NCI-H2029 (cell line): Measurements from ENCODE around the gene NCKAP5L.
"Not testable (repeated sequence)": the region's sequence is repeated elsewhere in the genome, so short reads cannot be mapped to it uniquely, and the experiment has no call there.

Experiments
- DNase-seq: peaks from one replicate; lab custom pipeline; 2025; lab: John Stamatoyannopoulos, UW

Gene NCKAP5L

DNA sequence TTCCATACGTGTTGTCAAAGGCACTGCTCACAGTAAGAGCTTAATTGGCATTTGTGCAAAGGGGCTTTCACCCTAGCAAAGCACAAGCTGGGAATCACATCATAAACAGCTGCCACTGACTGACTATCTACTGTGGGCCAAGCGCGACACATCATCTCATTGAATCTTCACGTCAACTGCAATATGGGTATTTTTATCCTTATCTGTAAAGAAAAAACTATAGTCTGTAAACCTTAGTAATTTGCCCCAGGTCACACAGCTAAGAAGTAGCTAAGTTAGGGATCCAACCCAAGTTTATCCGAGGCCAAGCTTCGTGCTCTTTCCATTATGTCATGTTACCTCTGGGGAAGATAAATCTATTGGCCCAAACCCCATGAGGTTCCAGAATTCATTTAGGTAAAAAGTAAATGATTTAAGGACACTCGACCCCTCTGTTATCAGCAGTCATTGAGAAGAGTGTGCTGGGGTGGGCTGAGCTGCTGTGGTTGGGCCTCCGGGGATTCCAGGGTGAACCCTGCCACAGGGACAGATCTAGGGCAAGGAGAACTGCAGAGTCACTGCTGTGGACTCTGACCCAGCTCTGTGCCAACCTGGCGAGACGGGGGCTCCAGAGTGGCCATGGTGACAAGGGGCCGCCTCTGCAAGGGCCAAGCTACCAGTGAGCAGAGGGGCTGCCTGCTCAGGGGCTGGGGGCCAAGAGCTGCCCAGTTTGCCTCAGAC is 27.6 kb downstream of the NCKAP5L start:
- DNase-seq = no peak

DNA sequence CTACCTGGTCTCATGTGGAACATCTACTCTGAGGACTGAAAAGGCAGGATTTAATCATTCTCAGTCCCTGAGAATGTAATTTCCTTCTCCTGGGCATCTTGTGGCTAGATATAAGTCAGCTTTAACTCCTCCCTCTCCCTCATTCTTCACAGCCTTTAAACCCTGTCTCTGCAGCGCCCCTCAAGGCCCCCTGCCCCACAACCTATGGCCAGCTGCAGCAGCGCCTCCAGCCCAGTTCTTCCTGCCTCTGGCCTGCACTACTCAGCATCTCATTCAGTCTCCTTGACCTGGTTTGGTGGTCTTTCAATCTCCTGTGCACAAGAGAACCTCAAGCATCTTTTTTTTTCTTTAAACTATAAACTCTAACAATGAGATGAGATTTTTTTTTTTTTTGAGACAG is 29.3 kb downstream of the NCKAP5L start:
- DNase-seq = no peak

DNA sequence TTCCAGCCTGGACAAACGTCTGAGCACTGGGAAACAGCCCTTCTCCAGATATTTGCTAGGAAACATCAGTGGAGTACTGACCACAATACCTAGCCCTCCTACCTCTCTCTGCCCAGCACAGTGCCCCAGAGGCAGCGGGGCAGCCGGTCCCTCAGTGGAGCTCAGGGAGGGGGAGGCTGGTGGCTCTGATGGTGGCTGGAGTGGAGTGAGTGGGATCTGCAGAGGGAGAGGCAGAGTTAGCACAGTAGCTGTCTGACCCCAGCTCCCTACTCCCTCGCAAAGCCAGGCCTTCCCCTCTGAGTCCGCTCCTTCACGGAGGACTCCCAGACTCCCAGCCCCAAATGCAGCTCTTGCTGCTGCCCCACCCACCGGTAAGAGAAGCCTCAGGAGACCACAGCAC is 30.0 kb downstream of the NCKAP5L start:
- no peak for DNase-seq

DNA sequence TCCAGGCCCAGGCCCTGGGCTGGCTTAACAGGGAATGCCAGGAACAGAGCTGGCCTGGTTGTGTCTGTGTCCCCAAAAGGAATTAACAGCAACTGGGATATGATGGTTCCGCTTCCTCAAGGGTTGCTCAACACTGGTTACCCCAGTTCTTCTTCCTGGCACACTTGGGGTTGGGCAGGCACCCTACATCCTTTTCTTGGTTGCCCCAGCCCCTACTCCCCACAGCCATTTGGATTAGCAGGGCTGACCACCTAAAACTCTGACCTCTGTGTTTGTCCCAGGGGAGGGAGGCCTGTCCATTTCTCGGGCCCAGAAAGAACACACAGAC is 30.8 kb downstream of the NCKAP5L start:
- DNase-seq = no peak

DNA sequence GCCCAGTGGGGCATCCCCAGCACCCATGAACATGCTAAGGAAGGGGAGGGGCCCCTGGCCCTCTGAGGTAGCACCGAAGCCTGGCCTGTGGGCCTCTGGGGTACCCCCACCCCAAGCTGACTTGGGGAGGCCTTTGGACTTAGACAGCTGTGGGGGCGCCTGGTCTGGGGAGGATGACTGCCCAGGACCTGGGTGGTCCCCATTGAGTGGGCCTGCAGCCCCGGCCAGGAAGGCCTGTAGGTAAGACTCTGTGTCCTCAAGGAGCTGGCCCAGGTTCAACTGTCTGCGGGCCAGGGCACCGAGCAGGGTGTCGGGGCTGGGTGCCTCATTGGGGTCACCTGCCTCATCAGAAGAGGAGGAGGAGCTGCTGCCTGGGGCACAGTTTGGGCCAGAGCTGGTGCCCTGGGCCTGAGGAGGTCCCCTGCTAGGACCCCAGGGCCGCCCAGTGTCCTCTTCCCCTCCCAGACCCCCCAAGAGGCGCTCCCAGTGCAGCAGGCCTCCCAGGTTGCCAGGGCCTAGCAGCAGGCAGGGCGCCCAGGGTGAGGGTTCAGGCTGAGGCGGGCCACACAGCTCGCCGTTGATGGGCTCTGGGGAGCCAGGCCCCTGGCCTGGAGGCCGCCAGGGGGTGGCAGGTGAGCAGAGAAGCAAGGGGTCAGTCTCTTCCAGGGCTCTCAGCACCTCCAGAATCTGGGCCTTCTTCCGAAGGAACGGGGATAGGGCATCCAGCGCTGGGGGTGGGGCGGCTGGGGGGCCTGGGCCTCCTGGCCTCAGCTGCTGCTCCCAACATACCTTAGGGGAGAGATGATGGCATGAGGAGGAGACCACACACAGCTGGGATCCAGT is 31.4 kb downstream of the NCKAP5L start:
- DNase-seq = no peak

DNA sequence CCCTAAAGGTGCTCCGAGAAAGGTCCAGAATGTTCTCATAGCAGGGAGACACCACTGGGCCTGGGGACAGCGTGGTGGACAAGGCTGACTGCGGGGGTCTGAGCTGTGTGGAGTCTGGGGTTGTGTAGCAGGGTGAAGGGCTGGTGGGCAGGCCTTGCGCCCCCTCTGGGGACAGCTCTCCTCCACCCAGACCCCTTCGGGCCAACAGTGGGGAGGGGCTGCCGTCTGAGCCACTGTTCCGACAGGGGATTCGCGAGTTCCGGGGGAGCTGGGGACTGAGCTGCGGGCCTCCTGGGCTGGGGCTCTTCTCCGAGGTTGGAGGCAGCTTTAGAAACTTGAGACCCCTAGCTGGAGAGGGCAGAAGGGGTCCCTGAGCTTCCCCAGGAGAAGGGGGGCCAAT is 32.1 kb downstream of the NCKAP5L start:
- no peak for DNase-seq

DNA sequence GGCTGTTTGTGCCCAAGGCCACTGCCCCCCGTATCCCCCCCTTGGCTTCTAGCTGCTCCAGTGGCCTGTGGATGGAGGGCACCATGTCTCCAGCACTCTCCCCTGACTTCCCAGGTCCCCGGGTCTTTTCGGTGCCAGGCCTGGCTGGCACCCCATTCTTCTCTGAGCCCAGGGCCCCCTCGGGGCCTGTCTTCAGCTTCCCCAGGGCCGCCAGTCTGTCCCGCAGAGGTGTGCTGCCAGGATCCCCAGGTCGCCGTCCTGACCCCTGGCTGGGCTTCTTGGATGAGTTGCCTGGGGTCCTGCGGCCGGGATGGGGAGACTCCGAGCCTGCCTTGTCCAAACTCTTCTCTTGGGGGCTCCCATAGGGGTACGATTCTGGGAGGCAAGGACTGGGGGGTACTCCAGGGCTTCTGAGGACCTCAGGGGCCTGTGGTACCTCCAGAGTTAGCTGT is 32.5 kb downstream of the NCKAP5L start:
- no peak for DNase-seq

DNA sequence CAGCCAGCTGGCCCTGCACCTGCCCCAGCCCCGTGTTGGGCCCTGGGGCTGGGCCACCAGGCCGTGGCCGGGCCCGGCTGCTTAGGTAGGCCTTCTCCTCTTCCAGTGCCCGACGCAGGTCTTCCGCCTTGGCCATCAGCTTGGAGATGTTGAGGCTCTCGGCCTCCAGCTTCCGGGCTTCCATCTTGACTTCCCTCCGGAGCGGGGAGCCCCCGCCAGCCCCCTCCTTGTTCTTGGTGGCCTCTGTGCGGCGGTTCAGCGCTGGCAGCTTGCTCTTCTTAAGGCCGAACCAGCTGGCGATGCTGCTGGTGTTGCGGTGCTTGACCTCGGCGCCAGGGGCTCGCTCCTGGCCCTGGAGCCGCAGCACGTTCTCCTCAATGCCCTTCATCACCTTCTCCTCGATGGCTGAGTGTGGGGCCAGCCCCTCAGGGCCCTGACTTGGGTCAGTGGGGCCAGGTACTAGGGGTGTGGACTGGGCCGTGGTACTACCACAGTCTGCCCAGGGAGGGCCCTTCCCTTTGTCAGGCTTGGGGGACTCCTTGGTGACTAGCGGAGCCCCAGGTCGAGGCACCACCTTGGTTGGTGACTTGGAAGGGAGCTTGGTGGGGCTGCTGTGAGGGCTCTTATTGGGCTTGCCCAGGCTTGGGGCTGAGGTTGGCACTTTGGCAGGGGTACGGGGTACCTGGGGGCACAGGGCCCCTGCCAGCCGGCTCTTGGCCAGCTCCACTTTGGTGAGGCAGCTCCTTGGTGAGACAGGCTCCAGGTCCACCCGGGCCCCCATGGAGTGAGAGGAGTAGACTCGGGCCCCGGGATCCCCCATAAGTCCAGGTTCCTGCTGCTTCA is 33.2 kb downstream of the NCKAP5L start:
- no peak for DNase-seq

DNA sequence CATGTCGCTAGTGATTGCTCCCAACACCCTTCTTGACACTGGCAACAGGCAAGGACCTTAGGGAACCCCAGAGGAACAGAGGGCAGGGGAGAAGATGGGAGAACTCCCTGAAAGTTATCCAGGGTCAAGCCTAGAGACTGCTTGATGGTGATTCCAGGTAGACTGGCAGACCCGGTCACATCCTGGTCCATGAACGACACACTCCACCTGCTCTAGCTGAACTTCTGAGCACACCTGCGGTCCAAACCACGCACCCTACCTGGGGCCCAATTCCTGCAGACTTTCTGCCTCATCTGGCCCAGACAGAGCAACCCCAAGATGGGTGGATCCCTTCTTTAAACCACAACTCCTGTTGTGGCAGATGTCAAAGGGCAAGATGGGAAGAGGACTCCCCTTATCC is 34.2 kb downstream of the NCKAP5L start:
- no peak for DNase-seq

DNA sequence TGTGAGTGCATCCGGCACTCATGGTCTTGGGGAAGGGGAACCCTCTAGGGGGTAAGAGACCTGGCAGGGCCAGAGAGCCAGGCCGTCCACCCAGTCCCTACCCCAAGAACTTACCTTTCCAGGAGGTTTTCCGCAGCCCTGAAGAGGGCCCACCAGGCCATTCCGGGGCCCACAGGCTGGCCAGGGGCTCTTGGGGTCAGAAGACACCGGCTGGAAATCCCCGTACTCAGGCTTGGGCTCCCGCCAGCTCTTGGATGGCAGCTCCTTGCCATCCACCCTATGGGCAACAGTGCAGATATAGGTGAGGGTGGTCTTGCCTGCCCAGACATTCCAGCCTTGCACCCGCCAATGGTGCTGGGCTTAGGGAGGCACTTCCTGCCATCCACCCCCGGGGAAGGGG is 34.6 kb downstream of the NCKAP5L start:
- no peak for DNase-seq

DNA sequence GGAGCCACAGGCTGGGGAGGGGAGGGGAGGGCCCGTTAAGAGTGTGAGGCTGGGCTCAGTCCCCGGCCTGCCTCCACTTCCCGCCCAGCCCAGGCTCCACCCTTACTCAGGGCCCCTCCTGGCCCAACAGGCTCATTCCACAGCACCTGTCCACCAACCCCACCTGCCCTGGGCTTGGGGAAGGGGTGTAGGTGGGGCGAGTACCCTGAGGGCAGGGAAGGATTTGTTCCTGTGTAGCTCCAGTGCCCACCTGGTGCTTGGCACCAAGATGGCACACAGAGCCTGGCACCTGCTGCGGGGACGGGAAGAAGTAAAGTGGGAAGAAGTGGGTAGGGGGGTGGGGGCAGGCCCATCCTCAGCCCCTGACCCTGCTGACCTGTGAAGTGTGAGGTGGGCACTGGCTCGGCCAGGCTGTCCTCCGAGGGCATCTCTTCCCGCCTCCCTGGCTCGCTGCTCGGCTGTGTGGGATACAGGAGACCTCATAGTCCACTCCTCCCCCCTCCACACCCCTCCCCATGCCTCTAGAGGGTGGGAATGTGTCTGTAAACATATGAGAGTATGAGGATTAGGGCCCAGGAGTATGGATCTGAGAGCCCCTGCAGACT is 35.1 kb downstream of the NCKAP5L start:
- no peak for DNase-seq

DNA sequence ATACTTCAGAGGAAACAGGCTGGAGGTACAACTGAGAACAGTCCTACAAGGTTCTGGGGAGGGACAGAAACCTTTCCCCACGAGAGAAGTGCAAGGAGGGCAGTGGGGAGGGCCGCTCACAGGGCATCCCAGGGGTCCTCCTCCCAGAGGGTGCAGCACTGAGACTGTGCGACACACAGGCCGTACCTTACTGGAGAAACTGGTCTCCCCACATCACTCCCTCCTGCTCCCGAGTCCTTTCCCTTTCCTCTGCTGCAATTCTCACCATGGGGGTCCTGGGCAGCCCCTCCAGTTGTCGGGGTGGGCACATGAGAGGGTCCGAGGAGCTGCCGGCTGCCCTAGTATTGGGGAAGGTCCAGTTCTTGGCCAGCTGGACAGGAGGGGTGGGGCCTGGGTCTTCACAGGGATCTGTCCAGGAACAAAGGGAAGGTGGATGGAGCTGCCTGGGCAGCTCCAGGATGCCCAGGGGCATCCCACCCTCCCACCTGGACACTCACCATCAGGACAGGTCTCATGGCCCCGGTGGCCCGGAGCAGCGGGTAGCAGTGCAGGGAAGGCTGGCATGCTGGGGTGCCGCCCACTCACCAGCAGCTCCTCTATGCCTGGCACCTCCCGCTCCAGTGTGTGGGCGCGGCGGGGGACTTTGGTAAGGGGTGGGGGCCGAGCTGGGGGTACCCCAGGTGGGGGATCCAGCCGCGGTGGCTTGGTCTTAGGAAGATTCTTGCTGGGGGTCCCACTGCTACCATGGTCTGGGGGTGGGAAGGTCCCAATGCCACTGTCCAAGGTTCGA is 35.8 kb downstream of the NCKAP5L start:
- no peak for DNase-seq

DNA sequence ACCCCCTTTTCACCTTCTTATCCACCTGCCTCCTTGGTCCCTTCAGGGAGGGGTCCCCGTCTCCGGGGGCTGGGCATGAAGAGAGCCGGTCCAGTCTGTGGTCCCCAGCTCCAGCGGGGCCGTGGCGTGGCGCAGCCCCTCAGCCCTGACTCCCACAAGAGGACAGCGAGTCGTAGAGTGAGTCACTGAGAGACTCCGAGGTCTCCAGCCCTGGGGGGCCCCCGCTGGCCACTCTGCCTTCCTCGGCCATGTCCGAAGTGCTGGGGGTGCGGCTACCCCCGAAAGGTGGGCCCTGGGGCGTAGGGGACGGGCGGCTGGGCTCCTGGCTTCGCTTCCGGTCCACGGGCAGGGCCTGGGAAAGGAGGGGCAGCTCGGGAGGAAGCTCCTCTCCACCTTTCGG is 36.5 kb downstream of the NCKAP5L start:
- no peak for DNase-seq

DNA sequence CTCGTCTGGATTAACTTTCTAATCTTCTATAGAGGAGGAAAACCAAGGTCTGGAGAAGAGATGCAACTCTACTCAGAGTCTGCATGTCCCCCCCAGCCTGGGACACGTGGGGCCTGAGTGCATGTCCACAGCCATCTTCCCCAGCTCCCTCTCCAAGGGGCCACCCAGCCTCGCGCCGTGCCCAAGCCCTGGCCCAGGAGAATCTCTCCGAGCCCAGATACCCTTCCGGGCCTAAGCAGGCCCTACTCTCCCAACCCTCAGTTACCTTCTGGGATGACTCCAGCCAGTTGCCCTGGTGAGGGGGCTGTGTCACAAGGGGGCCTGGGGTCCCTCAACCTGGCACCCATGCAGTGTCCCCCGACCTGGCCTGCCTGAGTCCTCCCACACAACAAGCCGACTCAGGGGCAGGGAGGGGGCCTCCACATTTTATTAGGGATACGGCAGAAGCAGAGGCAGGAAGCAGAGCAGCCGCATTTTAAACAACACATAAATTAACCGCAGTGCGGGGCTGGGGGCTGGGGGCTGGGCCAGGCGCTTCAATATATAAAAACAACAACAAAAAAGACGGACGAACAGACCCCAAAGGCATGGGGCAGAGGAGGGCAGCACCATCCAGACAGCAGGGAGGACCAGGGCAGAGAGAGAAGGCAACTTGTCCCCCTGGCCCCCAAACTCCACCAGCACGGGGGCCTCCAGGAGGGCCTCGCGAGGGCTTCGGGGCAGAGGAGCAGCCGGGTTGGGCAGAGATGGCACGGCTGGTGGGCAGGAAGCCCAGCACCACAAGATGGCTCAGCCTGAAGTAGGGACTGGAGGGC is 37.3 kb downstream of the NCKAP5L start:
- DNase-seq = no peak

DNA sequence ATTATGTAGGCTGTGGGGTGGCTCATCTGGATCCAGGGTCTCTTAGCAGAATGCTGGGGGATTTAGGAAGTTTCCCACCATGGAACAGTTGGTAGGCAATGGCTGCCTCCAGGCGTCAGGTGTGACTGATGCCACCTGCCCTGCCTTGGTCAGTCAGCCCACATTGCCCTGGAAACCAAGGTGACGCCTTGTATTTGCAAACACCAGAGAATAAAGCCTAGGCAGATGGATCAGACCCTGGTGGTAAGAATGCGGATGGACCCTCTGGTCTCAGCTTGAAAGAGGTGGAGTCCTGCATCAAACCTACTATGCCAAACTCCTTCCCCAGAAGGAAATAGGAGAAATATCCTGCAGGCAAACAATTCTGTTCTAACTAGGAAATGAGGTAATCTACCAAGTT is 38.2 kb downstream of the NCKAP5L start:
- no peak for DNase-seq

DNA sequence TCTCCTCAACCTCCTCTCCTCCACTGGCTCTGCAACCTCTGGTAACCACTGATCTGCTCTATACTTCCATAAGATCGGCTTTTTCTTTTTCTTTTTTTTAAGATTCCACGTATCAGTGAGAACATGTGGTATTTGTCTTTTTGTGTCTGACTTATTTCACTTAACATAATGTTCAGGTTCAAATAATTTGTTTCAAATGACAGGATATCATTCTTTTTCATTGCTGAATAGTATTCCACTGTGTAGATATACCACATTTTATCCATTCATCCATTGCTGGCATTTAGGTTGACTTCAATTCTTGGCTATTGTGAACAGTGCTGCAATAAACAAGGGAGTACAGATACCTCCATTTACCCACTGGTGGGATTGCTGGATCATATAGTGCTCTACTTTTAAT is 40.5 kb downstream of the NCKAP5L start:
- no peak for DNase-seq

DNA sequence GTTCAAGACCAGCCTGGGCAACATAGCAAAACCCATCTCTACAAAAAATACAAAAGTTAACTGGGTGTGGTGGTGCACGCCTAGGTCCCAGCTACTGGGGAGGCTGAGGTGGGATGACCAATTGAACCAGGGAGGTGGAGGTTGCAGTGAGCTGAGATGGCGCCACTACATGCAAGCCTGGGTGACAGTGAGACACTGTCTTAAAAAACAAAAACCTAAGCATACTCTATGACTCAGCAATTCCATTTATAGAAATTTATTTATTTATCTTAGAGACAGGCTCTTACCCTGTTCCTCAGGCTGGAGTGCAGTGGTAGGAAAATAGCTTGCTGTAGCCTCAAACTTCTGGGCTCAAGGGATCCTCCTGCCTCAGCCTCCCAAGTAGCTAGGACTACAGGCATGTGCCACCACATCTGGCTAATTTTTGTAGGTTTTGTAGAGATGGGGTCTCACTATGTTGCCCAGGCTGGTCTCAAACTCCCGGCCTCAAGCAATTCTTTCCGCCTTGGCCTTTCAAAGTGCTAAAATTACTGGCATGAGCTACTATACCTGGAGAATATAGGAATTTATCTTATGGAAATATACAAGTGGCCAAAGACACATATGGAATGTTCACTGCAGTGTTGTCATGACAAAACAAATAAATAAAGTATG is 43.3 kb downstream of the NCKAP5L start:
- DNase-seq = no peak

DNA sequence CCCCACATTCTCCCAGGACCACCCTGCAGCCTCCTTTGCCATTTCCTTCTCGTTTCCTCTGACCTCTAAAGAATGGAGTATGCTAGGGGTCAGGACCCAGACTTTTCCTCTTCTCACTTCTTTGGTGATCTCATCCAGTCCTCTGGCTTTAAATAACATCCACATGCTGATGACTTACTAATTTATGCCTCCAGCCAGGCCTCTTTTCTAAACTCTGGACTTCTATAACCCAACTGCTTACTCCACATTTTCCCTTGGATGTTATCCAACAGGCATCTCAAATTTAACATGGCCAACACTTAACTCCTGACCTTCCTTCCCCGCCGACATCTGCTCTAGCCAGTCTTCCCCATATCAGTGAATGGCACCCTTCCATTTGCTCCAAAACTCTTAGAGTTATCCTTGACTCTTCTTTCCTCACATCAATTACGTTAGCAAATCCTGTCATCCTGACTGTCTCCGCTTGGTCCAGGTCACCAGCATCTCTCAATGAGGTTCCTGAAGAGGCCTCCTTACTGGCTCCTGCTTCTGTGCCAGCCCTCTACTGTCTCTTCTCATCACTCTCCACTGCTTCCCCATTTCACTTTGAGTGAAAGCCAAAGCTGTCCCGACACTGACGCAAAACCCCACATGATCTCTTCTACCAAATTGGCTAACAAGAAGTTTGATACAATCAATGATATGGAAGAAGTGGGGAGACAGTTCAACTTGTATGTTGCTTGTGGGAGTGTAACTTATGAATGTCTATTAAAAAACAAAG is 44.1 kb downstream of the NCKAP5L start:
- no peak for DNase-seq

DNA sequence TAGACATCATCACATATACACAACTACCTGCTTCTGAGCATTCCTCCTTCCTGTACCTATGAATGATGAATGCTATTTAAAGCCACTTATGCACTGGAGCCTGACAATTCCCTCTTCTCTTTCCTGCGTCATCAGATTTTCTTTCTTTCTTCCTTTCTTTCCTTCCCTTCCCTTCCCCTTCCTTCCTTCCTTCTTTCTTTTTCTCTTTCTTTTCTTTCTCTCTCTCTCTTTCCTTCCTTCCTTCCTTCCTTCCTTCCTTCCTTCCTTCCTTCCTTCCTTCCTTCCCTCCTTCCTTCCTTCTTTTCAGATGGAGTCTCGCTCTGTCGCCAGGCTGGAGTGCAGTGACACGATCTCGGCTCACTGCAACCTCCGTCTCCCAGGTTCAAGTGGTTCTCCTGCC is 47.3 kb downstream of the NCKAP5L start:
- not testable (repeated sequence) for DNase-seq
